HG03280 (cell line): ENCODE measurements around the gene OPALIN.

Experiments
- ATAC-seq: cut with Tn5 transposase; IDR thresholded peaks from one replicate; pipeline ENCODE4 v1.9.1; 2021; ENCODE audit warnings: mild to moderate bottlenecking, moderate library complexity; ENCODE audit not compliant: unreplicated experiment

The OPALIN gene

DNA sequence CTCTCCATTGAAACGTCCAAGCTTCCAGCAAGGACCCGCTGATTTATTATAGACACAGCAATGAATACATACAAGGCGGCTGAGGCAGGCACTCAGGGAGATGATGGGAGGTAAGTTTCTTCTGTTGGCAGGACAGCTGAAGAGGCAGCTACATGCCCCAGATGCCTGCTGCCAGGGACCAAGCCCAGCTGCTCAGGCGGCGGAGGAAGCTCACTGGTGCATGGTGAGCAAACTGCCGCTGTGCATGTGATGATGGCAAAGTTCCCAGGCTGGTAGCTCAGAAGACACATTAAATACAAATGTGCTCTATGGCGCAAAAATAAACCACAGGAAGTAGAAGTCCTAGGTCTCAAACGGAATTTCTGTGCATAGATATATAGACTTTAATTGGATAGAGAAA lies 52.3 kb downstream of the OPALIN start:
- ATAC-seq, result no peak

DNA sequence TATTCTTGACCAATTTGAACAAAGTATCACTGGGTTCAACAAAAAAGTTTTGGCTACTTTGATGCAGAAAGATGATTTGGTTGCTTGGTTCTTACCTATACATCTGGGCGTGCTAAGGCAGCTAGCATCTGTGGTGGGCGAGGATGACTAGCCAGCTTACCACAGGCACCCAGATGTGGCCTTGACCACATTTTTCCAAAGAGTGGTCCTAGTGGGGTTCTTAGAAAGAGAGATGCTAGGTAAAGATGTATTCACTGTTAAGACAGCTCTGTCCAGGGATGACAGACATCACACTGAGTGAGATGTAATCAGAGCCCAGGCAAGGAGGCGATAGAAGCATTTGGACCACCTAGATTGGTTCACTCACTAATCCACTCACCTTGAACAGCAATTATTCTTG lies 53.8 kb downstream of the OPALIN start:
- ATAC-seq, result no peak

DNA sequence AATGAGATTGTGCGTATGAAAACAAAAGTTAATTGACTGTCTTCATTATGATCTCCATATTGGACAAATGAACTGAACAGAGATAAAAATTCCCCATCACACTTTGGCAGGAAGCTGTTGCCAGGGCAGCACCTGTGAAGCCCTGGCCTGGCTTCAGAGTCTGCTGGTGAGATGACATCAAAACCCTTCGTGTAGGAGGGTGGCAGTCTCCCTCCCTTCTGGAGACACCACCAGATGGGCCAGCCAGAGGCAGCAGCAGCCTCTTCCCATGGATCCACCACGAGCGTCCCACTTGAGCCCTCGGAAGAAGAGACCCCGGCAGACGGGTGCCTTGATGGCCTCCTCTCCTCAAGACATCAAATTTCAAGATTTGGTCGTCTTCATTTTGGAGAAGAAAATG lies 54.6 kb downstream of the OPALIN start, which contains the start of gene DNTT:
Gene DNTT (plus strand): TSS at position 205 of the 400 bp plus-strand sequence. CDS start 64 bp downstream, at position 269.
- no peak for ATAC-seq

DNA sequence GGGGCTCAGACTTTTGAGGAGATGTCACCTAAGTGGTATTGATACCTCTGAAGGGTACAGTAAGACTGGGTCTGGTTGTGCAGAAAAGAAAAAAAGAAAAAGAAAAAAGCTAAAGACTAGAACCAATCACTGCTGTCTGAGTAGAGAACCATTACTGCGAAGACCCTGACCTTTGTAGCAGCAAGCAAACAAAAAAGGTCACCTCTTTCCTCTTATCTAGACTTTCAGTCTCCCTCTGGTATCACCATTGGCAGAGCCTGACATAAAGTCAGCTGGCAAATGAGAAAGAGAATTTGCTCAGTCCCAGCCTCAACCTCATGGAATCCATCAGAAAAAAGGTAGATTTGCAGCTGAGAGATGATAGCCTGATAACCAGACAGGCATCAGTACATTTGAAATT lies 57.2 kb downstream of the OPALIN start:
- ATAC-seq, result no peak

DNA sequence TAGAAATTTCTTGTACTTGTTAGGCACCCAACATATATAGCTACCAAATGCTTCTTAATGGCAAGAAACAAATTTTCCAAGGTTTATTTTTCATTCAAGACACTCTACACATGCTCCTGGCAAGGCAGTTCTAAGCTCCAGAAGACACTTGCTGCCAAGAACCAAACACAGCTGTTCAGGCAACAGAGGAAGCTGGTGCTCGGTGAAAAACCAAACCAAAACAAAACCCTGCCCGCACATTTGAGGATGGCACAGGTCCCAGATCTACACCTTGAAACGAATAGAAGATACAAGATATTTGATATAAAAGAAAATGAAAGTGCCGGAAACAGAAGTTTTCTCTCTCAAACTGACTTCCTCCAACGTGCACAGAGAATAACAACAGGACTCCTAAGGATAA lies 59.4 kb downstream of the OPALIN start:
- no peak for ATAC-seq

DNA sequence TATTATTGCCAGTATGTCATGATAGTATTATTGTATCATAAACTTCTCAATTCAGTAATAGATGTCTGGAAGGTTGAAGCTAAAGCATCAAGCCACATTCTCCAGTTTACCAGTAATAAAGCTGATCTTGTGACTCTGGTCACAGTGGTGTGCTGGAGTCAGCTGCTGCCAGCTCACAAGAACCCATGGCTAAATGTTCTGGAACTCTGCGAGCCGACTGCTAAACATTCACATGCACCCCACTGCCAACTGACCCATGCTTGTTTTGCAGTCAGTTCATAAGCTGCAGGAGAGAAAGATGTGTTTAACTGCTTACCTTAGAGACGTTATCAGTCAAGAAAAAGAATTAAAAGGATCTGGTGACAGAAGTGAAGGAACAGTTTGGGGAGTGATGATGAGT lies 60.4 kb downstream of the OPALIN start:
- no peak for ATAC-seq

DNA sequence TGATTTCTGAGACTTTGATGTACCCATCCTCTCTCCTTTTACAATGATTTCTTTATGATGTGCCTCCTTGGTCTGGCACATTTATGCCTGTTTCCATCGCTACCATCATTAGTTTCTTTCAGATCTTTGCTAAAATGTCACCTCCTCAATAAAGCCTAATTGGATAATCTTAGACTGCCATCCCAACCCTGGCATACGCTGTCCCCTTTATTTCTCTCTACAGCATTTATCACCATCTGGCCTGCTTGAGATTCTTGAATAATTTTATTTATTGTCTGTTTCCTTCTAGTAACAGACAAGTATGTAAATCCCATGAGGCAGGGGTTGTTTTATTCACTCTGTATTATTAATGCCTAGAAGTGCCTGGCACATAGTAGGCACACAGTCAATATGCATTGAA lies 61.3 kb downstream of the OPALIN start:
- ATAC-seq, result no peak

DNA sequence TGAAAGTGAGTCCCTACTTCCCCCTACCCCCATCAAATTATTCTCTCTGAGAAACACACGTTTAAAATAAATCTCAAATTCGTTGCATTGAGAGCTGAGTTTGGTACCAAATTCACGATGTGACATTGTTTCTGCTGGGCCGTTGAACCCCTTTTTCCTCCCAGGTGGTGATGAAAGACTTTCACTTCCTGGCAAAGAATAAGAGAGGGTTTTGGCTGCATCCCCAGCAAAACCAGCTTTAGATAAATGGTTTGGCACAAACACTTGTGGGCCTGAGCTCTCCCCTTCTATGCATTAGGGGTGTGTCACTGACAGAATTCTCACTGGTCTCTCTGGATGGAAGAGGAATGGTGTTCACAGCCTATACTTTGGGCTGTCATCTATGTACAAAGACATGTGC lies 63.3 kb downstream of the OPALIN start:
- ATAC-seq, result no peak
